ENCODE results near the gene ACP3. TPM values are rescaled to one million over a fixed set of nuclear protein-coding genes. Genes with fewer than 3 reads are reported as not detected.

Gene ACP3
- total RNA-seq, 2 donors from 2014 or later: 8.1 to 23.5 TPM

DNA sequence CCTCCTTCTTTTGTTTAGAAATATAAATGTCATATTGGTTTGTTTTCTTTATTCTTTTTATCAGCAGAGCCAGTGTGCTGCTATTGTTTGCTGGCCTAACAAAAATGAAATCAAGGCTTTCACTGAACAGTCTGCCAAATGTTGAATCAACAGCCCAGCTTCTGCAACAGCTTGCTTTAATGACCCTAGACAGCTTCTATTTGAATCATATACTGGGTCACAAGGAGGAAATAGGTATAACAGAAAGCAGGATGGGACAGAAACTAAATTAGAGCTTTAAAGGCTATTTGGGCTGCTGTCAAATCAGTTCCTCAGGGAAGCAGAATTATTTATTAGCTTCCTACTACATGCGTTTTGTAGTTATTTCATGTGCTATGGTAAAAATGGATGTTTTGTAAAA lies 88.0 kb downstream of the ACP3 start:
- H3K27ac ChIP-seq: no peak overlapping the region

DNA sequence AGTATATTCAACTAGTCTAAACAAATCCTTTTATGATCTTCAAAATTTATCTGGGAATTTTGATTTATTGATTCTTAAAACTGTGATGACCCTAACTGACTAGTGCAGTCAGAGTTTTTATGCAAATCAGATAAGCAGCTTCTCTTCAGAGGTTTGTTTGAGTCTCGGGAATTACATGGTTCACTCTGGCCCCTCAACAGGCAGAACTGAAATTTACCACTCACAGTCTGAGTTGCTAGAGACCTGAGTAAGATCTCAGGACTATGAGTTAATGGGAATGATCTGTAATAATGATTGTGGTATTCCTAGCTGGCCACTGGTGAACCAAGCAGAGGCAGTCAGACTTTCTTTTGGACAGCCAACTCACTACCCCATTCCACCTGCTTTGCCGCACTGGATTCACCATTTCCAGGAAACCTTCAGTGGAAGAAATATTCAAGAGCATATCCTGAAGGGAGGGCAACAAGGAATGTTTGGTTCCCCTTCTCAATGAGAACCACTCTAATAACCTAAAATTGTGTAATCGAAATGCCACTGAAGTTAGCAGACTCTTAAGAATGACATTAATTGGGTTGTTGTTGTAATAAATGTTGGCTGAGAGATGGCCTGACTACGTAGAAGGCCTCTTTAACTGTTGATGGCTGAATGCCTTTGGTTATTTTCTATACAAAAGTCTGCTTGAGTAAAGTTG lies 88.5 kb downstream of the ACP3 start:
- H3K27ac ChIP-seq: no peak overlapping the region
- no peaks in the 10 kb centered on the region for H3K4me1 ChIP-seq
- H3K27me3 ChIP-seq: no peaks in the 10 kb centered on the region
- intact Hi-C loops (cut with DNase I): no loop called here
- TF ChIP-seq, protein P1, sequence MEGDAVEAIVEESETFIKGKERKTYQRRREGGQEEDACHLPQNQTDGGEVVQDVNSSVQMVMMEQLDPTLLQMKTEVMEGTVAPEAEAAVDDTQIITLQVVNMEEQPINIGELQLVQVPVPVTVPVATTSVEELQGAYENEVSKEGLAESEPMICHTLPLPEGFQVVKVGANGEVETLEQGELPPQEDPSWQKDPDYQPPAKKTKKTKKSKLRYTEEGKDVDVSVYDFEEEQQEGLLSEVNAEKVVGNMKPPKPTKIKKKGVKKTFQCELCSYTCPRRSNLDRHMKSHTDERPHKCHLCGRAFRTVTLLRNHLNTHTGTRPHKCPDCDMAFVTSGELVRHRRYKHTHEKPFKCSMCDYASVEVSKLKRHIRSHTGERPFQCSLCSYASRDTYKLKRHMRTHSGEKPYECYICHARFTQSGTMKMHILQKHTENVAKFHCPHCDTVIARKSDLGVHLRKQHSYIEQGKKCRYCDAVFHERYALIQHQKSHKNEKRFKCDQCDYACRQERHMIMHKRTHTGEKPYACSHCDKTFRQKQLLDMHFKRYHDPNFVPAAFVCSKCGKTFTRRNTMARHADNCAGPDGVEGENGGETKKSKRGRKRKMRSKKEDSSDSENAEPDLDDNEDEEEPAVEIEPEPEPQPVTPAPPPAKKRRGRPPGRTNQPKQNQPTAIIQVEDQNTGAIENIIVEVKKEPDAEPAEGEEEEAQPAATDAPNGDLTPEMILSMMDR (IDR thresholded peaks at IDR 0.05): no peak
- H3K9me3 ChIP-seq: no peaks in the 10 kb centered on the region
- no peak overlapping the region for H3K9ac ChIP-seq (ENCODE audit: low read depth in 2 of 2, low read length in 2 of 2)
- no peak for DNase-seq
- H3K36me3 ChIP-seq: no peaks in the 10 kb centered on the region
- no peak overlapping the region for H3K4me3 ChIP-seq

More for the DNA sequence above, 88.0 kb downstream of the ACP3 start:
- H3K36me3 ChIP-seq: no peaks in the 10 kb centered on the region
- intact Hi-C loops (cut with DNase I): no loop called here
- H3K4me1 ChIP-seq: no peaks in the 10 kb centered on the region
- no peak for DNase-seq
- H3K4me3 ChIP-seq: no peak overlapping the region
- no peak overlapping the region for H3K9ac ChIP-seq (ENCODE audit: low read depth in 2 of 2, low read length in 2 of 2)
- H3K9me3 ChIP-seq: no peaks in the 10 kb centered on the region
- no peaks in the 10 kb centered on the region for H3K27me3 ChIP-seq
- TF ChIP-seq, protein P1 (IDR thresholded peaks at IDR 0.05): no peak

DNA sequence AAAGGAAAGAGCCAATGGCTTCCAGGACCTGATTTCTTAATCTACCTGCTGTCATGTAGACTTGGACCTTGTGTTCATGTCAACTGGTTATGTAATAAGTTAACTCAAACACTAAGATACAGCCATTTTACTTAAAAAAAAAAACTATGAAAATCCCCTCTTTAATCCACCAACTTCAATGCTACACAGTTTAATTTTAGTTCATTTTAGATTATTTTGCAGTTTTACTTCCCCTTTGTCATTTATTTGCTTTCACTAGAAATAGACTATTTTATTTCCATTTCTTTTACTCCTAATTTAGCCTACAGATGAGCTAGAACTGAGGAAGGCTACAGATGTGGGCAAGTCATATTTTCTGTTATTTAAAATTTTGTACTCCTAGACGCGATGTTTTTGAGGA lies 89.4 kb downstream of the ACP3 start:
- no peak overlapping the region for H3K9ac ChIP-seq (ENCODE audit: low read depth in 2 of 2, low read length in 2 of 2)
- H3K4me1 ChIP-seq: no peaks in the 10 kb centered on the region
- intact Hi-C loops (cut with DNase I): no loop called here
- no peak overlapping the region for H3K4me3 ChIP-seq
- H3K36me3 ChIP-seq: no peaks in the 10 kb centered on the region
- TF ChIP-seq, protein P1 (IDR thresholded peaks at IDR 0.05): no peak
- no peak for DNase-seq
- H3K27ac ChIP-seq: no peak overlapping the region
- no peaks in the 10 kb centered on the region for H3K9me3 ChIP-seq
- H3K27me3 ChIP-seq: no peaks in the 10 kb centered on the region

DNA sequence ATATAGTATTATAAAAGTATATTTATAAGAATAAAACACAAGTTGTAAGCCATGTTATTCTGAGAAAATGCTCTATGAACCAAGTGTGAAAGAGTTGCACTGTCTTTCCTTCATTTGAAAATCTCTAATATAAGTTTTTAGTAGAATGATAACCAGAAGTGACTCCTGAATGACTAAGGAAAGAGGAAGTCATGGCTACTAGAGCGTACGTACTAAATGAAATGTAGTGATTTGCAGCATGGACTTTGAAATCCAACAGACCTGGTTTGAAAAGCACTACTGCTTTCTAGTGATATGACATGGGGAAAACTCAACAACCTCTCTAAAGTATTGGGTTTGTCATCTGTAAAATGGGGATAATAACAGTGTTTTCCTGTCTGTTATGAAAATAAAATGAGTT lies 89.8 kb downstream of the ACP3 start:
- H3K36me3 ChIP-seq: no peaks in the 10 kb centered on the region
- no peak for DNase-seq
- no peaks in the 10 kb centered on the region for H3K4me1 ChIP-seq
- no peaks in the 10 kb centered on the region for H3K9me3 ChIP-seq
- no peak overlapping the region for H3K9ac ChIP-seq (ENCODE audit: low read depth in 2 of 2, low read length in 2 of 2)
- intact Hi-C loops (cut with DNase I): no loop called here
- no peak overlapping the region for H3K4me3 ChIP-seq
- no peaks in the 10 kb centered on the region for H3K27me3 ChIP-seq
- TF ChIP-seq, protein P1 (IDR thresholded peaks at IDR 0.05): no peak
- H3K27ac ChIP-seq: no peak overlapping the region

Other genes with a start within 250 kb of the ACP3 start
- gene DNAJC13, start 100.1 kb downstream of the ACP3 start, total RNA-seq: 10 to 100 TPM; 41.3 to 51.3 TPM

Data from colonic mucosa (tissue), 4 donors.